Tibial nerve (tissue), 4 donors: ENCODE data around the gene ZKSCAN5. TPM values are rescaled to one million over a fixed set of nuclear protein-coding genes. Genes with fewer than 3 reads are reported as not detected.
A peak's percentile ranks its signal among the peaks of the same experiment; 100 is the strongest.

Experiments
- DNase-seq, 2 donors: peaks; one replicate each; pipeline ENCODE4 v3.0.0-alpha.2; 2019; ENCODE audit warnings: low spot score in 2 of 2
- H3K27ac ChIP-seq, 4 donors: fragments of 200-600 bp; sonication (generic) in 3 of 4; one replicate each; pipeline ENCODE4 v1.5.1; 2017 to 2019; ENCODE audit warnings: mild to moderate bottlenecking in 1 of 4
- H3K27me3 ChIP-seq, 2 donors: fragments of 200-600 bp; sonication (generic) in 1 of 2; one replicate each; pipeline versions ENCODE4 v1.5.1 to v1.6.0; 2017 to 2019
- H3K36me3 ChIP-seq, 3 donors: fragments of 200-600 bp; sonication (generic); one replicate each; pipeline ENCODE4 v1.5.1; 2018 to 2019
- H3K4me1 ChIP-seq, 4 donors: fragments of 200-600 bp; sonication (generic) in 3 of 4; one replicate each; pipeline ENCODE4 v1.5.1; 2017 to 2019
- H3K4me3 ChIP-seq, 4 donors: fragments of 200-600 bp; sonication (generic) in 3 of 4; one replicate each; pipeline ENCODE4 v1.5.1; 2017 to 2019; ENCODE audit warnings: mild to moderate bottlenecking in 1 of 4, moderate library complexity in 1 of 4
- H3K9me3 ChIP-seq, 4 donors: fragments of 200-600 bp; sonication (generic) in 3 of 4; one replicate each; pipeline ENCODE4 v1.5.1; 2017 to 2019
- EP300 ChIP-seq, 2 donors: sonication (generic); formaldehyde crosslinking; IDR thresholded peaks; one replicate each; pipeline ENCODE4 v1.6.1; 2017; ENCODE audit warnings: antibody characterized with exemption in 2 of 2, mild to moderate bottlenecking in 1 of 2
- POLR2A ChIP-seq, 2 donors: fragments of 450-650 bp; IDR thresholded peaks; one replicate each; pipeline ENCODE4 v1.6.1; 2017; ENCODE audit warnings: antibody characterized with exemption in 2 of 2, mild to moderate bottlenecking in 2 of 2, moderate library complexity in 2 of 2
- WGBS, 2 donors: methylation state at CpG; one replicate each; pipeline ENCODE4 v1.1.5; 2018; 5-methylcytosine and 5-hydroxymethylcytosine counted together
- total RNA-seq, 4 donors: library from RNA; depleted of rRNA; stranded (reverse); fragments of >200 nt; gene quantifications; one replicate each; pipeline ENCODE4 v1.1.0, GENCODE V29; 2016
- TF ChIP-seq, protein P1 (sequence below), 5 experiments: fragments of 200-600 bp in 3 of 5; fragments of 450-650 bp in 2 of 5; sonication (generic) in 3 of 5; IDR thresholded peaks; one replicate each; pipeline ENCODE4 v1.5.1; 2016 to 2019; ENCODE audit warnings: antibody characterized with exemption in 5 of 5, mild to moderate bottlenecking in 3 of 5, moderate library complexity in 2 of 5

ZKSCAN5 gene
- total RNA-seq, 4 donors from 2014 or later: 9.0 to 11.7 (median 9.9) TPM

GRCh38 chr7:99476107-99476506 lies 28.4 kb upstream of the ZKSCAN5 start:
- DNase-seq: no peak
- peak overlapping the region in 2 of 4 donors; percentile 16 to 52 for H3K27ac ChIP-seq
- H3K27me3 ChIP-seq: no peaks in the 10 kb centered on the region
- no peak overlapping the region for H3K4me3 ChIP-seq
- H3K9me3 ChIP-seq: no peaks in the 10 kb centered on the region
- TF ChIP-seq POLR2A (IDR thresholded peaks at IDR 0.05): no peak
- no peak for TF ChIP-seq EP300 (IDR thresholded peaks at IDR 0.05)
- TF ChIP-seq, protein P1, sequence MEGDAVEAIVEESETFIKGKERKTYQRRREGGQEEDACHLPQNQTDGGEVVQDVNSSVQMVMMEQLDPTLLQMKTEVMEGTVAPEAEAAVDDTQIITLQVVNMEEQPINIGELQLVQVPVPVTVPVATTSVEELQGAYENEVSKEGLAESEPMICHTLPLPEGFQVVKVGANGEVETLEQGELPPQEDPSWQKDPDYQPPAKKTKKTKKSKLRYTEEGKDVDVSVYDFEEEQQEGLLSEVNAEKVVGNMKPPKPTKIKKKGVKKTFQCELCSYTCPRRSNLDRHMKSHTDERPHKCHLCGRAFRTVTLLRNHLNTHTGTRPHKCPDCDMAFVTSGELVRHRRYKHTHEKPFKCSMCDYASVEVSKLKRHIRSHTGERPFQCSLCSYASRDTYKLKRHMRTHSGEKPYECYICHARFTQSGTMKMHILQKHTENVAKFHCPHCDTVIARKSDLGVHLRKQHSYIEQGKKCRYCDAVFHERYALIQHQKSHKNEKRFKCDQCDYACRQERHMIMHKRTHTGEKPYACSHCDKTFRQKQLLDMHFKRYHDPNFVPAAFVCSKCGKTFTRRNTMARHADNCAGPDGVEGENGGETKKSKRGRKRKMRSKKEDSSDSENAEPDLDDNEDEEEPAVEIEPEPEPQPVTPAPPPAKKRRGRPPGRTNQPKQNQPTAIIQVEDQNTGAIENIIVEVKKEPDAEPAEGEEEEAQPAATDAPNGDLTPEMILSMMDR (IDR thresholded peaks at IDR 0.05): no peak
- 33 to 57% methylated on average over 5 of the region's 5 CpGs for WGBS, 2 donors
- peaks cover 0 to 55% (median 16%) of the 10 kb centered on the region in 4 donors for H3K4me1 ChIP-seq
- H3K36me3 ChIP-seq: peaks cover 0 to 21% (median 0%) of the 10 kb centered on the region in 3 donors

DNA sequence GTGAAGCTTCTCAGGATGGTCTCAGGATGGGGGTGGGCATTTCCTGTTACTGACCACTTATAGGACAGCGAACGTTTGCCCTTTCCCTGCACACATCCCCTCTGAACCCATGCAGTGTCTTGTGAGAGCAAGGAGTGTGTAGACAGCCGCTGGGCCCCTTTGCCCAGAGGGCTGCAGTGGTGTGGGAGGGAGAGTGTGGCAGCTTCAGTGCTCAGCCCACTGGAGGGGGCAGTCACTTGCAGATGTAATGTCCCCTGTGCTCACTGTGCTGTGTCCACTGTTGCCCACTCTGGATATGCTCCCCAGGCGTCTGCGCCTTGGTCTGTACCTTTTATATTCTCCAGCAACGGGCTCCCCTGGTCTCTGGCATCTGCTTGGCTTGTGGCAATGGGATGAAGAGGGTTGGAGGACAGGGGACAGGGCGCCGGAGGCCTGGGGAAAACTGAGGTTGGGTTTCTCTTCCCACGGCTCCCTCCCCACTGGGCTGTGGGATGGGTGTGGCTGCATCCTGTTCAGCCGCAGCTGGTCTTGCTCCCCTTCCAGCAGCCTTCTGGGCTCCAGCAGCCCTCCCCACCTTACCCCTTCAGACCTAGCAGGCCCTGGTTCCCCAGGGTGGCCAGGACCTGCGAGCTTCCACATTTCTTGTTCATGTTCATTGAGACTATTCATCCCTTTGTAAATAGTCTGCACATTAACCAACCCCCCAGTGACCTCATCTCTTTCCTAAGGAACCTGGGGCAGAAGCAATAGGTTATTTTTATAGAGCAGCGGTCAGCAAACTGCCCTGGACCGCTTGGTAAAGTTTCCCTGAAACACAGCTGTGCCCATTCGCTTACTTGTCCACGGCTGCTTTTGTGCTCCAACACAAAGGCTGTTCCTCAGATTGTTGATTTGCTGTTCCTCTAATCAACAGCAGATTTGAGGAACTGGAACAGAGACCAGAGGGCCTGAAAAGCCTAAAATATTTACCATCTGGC lies 25.7 kb upstream of the ZKSCAN5 start:
- Histone ChIP-seq H3K27me3 (no peaks in the 10 kb centered on the region), H3K4me1 (peaks cover 0 to 39% (median 7%) of the 10 kb centered on the region in 4 donors), H3K4me3 (no peak overlapping the region), H3K36me3 (peaks cover 0 to 27% (median 0%) of the 10 kb centered on the region in 3 donors), H3K9me3 (no peaks in the 10 kb centered on the region), H3K27ac (peak overlapping the region in 2 of 4 donors; percentile 12 to 28)
- 59 to 61% methylated on average over 15 of the region's 15 CpGs for WGBS, 2 donors
- no peak for TF ChIP-seq POLR2A (IDR thresholded peaks at IDR 0.05)
- TF ChIP-seq, protein P1 (IDR thresholded peaks at IDR 0.05): no peak
- no peak for DNase-seq

- TF ChIP-seq, protein P1 (IDR thresholded peaks at IDR 0.05): no peak
- TF ChIP-seq EP300 (IDR thresholded peaks at IDR 0.05) (no peak), POLR2A (IDR thresholded peaks at IDR 0.05) (no peak)
- Histone ChIP-seq H3K36me3 (peaks cover 0 to 71% (median 0%) of the 10 kb centered on the region in 3 donors), H3K27ac (no peak overlapping the region), H3K27me3 (no peaks in the 10 kb centered on the region), H3K4me1 (no peaks in the 10 kb centered on the region), H3K4me3 (no peak overlapping the region), H3K9me3 (no peaks in the 10 kb centered on the region)
- 85 to 87% methylated on average over 5 of the region's 5 CpGs for WGBS, 2 donors
- no peak for DNase-seq
Observed at GRCh38 chr7:99485094-99485493, 19.4 kb upstream of the ZKSCAN5 start.

DNA sequence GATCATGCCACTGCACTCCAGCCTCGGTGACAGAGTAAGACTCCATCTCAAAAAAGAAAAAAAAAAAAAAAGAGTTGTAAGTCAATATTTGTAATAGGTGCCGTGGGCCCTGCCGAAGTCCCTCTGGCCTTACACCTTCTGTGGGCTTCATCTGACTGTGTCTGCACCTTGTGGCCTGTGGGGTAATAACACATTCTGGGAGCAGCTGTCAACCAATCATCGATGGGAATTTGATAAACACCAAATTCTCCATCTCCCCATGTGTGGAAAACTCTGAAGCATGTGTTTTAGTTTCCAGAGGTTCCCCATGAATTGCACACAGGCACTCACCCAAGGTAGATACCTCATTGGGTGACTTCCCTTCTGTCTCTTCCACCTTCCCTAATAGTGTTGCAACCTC lies 15.2 kb upstream of the ZKSCAN5 start:
- DNase-seq: no peak
- H3K4me1 ChIP-seq: no peaks in the 10 kb centered on the region
- TF ChIP-seq, protein P1 (IDR thresholded peaks at IDR 0.05): no peak
- TF ChIP-seq EP300 (IDR thresholded peaks at IDR 0.05): no peak
- no peak for TF ChIP-seq POLR2A (IDR thresholded peaks at IDR 0.05)
- no peak overlapping the region for H3K4me3 ChIP-seq
- no peaks in the 10 kb centered on the region for H3K27me3 ChIP-seq
- WGBS, 2 donors: 87 to 93% methylated on average over 4 of the region's 4 CpGs
- H3K27ac ChIP-seq: no peak overlapping the region
- peaks cover 0 to 32% (median 8%) of the 10 kb centered on the region in 4 donors for H3K9me3 ChIP-seq
- peaks cover 8 to 97% (median 9%) of the 10 kb centered on the region in 3 donors for H3K36me3 ChIP-seq

GRCh38 chr7:99490878-99491277 lies 13.6 kb upstream of the ZKSCAN5 start:
- TF ChIP-seq POLR2A (IDR thresholded peaks at IDR 0.05): no peak
- no peak for TF ChIP-seq EP300 (IDR thresholded peaks at IDR 0.05)
- TF ChIP-seq, protein P1 (IDR thresholded peaks at IDR 0.05): no peak
- H3K9me3 ChIP-seq: peaks cover 0 to 42% (median 9%) of the 10 kb centered on the region in 4 donors
- WGBS, 2 donors: 53 to 54% methylated on average over 3 of the region's 3 CpGs
- H3K4me3 ChIP-seq: no peak overlapping the region
- no peaks in the 10 kb centered on the region for H3K4me1 ChIP-seq
- H3K36me3 ChIP-seq: peaks cover 9 to 97% (median 14%) of the 10 kb centered on the region in 3 donors
- no peaks in the 10 kb centered on the region for H3K27me3 ChIP-seq
- no peak overlapping the region for H3K27ac ChIP-seq
- DNase-seq: no peak
